Naive thymus-derived CD8-positive, alpha-beta T cell (primary cell): ENCODE results near the gene BZW2. TPM values are rescaled to one million over a fixed set of nuclear protein-coding genes. Genes with fewer than 3 reads are reported as not detected.

Experiments
- ATAC-seq, 2 donors: fragments of 150-1000 bp; cut with Tn5 transposase in 1 of 2; sonication (Bioruptor Pico), chemical (Tn5 transposase) in 1 of 2; 1 replicate in 1 of 2; 2 replicates in 1 of 2; pipeline ENCODE4 v1.10.0; 2021; ENCODE audit warnings: mild to moderate bottlenecking in 2 of 2, moderate library complexity in 2 of 2
- POLR2A ChIA-PET: fragments of 350-600 bp; sonication (Branson Sonifier 250); formaldehyde crosslinking; loops from one replicate; lab custom pipeline; 2021; ENCODE audit warnings: antibody characterized with exemption; lab: Charles Lee
- DNase-seq, 10 donors: peaks; one replicate each; pipeline versions ENCODE4 v3.0.0 to v3.0.0-alpha.2; 2020 to 2022
- H3K27ac Mint-ChIP-seq, 10 donors: one replicate each; pipeline ENCODE4 v1.8.0; 2020 to 2022; ENCODE audit warnings: mild to moderate bottlenecking in 10 of 10, mixed read lengths in 10 of 10, moderate library complexity in 4 of 10, inconsistent platforms in 1 of 10
- H3K27me3 Mint-ChIP-seq, 5 donors: one replicate each; pipeline ENCODE4 v1.8.0; 2021 to 2022; ENCODE audit warnings: mixed read lengths in 5 of 5
- H3K36me3 Mint-ChIP-seq, 3 donors: one replicate each; pipeline ENCODE4 v1.8.0; 2020 to 2022; ENCODE audit warnings: mixed read lengths in 3 of 3, mild to moderate bottlenecking in 2 of 3, inconsistent platforms in 1 of 3
- H3K4me1 Mint-ChIP-seq, 4 donors: one replicate each; pipeline ENCODE4 v1.8.0; 2021 to 2022; ENCODE audit warnings: mixed read lengths in 4 of 4
- H3K4me3 Mint-ChIP-seq, 10 donors: one replicate each; pipeline ENCODE4 v1.8.0; 2020 to 2022; ENCODE audit warnings: mild to moderate bottlenecking in 10 of 10, mixed read lengths in 10 of 10, moderate library complexity in 6 of 10, inconsistent platforms in 1 of 10
- H3K9me3 Mint-ChIP-seq, 9 donors: one replicate each; pipeline ENCODE4 v1.8.0; 2020 to 2022; ENCODE audit warnings: mixed read lengths in 9 of 9, mild to moderate bottlenecking in 3 of 9, inconsistent platforms in 1 of 9, moderate library complexity in 1 of 9
- polyA plus RNA-seq, 3 donors: library from polyadenylated mRNA; unstranded; fragments of 300-500 nt; fragmentation: Illumina TruSeq; gene quantifications; one replicate each; pipeline ENCODE4 v1.2.3, GENCODE V29; 2021
- total RNA-seq, 8 experiments: library from RNA in 2 of 8; stranded (reverse) in 2 of 8; gene quantifications; one replicate each; pipeline ENCODE4 v1.2.3 and lab custom pipeline; 2021 to 2026

Gene BZW2
- total and polyA plus RNA-seq, 5 experiments from 2014 or later: 33.4 to 83.4 (median 76.9) TPM

- H3K36me3 Mint-ChIP-seq: peaks cover 0 to 4% (median 2%) of the 10 kb centered on the region in 3 donors
- H3K9me3 Mint-ChIP-seq: no peaks in the 10 kb centered on the region
- no peak overlapping the region for H3K4me3 Mint-ChIP-seq
- no peak overlapping the region for H3K27ac Mint-ChIP-seq
- no peaks in the 10 kb centered on the region for H3K27me3 Mint-ChIP-seq
- H3K4me1 Mint-ChIP-seq: no peaks in the 10 kb centered on the region
- ATAC-seq (no peak), DNase-seq (no peak)
- POLR2A ChIA-PET: no interaction called here
Measured at GRCh38 chr7:16735020-16735419, 89.0 kb downstream of the BZW2 start.

- Mint-ChIP-seq H3K27me3 (no peaks in the 10 kb centered on the region), H3K4me1 (no peaks in the 10 kb centered on the region), H3K4me3 (no peak overlapping the region), H3K27ac (no peak overlapping the region), H3K36me3 (peaks cover 0 to 2% (median 0%) of the 10 kb centered on the region in 3 donors), H3K9me3 (no peaks in the 10 kb centered on the region)
- DNase-seq (no peak), ATAC-seq (no peak)
- POLR2A ChIA-PET: no interaction called here
Measured at GRCh38 chr7:16738011-16738688, 92.2 kb downstream of the BZW2 start.

- Mint-ChIP-seq H3K27me3 (peaks cover 0 to 5% (median 0%) of the 10 kb centered on the region in 5 donors), H3K4me1 (no peaks in the 10 kb centered on the region), H3K4me3 (no peak overlapping the region), H3K9me3 (no peaks in the 10 kb centered on the region), H3K27ac (no peak overlapping the region), H3K36me3 (no peaks in the 10 kb centered on the region)
- ATAC-seq: no peak
- POLR2A ChIA-PET: no interaction called here
- no peak for DNase-seq
Measured at GRCh38 chr7:16739863-16740622, 94.1 kb downstream of the BZW2 start.

GRCh38 chr7:16740623-16740953 lies 94.6 kb downstream of the BZW2 start:
- no peak for ATAC-seq
- no peaks in the 10 kb centered on the region for H3K4me1 Mint-ChIP-seq
- no peaks in the 10 kb centered on the region for H3K36me3 Mint-ChIP-seq
- H3K27ac Mint-ChIP-seq: no peak overlapping the region
- peaks cover 0 to 5% (median 0%) of the 10 kb centered on the region in 5 donors for H3K27me3 Mint-ChIP-seq
- DNase-seq: no peak
- no peak overlapping the region for H3K4me3 Mint-ChIP-seq
- H3K9me3 Mint-ChIP-seq: no peaks in the 10 kb centered on the region
- POLR2A ChIA-PET: no interaction called here

GRCh38 chr7:16740996-16741395 lies 95.0 kb downstream of the BZW2 start:
- no peaks in the 10 kb centered on the region for H3K9me3 Mint-ChIP-seq
- no peak for DNase-seq
- no peak overlapping the region for H3K4me3 Mint-ChIP-seq
- H3K27ac Mint-ChIP-seq: no peak overlapping the region
- H3K4me1 Mint-ChIP-seq: no peaks in the 10 kb centered on the region
- peaks cover 0 to 5% (median 0%) of the 10 kb centered on the region in 5 donors for H3K27me3 Mint-ChIP-seq
- H3K36me3 Mint-ChIP-seq: no peaks in the 10 kb centered on the region
- POLR2A ChIA-PET: no interaction called here
- no peak for ATAC-seq

- no peaks in the 10 kb centered on the region for H3K36me3 Mint-ChIP-seq
- no peak for DNase-seq
- no peak overlapping the region for H3K4me3 Mint-ChIP-seq
- H3K27me3 Mint-ChIP-seq: peaks cover 0 to 5% (median 0%) of the 10 kb centered on the region in 5 donors
- no peaks in the 10 kb centered on the region for H3K9me3 Mint-ChIP-seq
- H3K27ac Mint-ChIP-seq: no peak overlapping the region
- POLR2A ChIA-PET: no interaction called here
- no peaks in the 10 kb centered on the region for H3K4me1 Mint-ChIP-seq
- no peak for ATAC-seq
Measured at GRCh38 chr7:16741676-16742075, 95.7 kb downstream of the BZW2 start.

- H3K36me3 Mint-ChIP-seq: no peaks in the 10 kb centered on the region
- POLR2A ChIA-PET: no interaction called here
Measured at GRCh38 chr7:16742547-16742946, 96.6 kb downstream of the BZW2 start.

GRCh38 chr7:16743236-16743635 lies 97.3 kb downstream of the BZW2 start:
- Mint-ChIP-seq H3K4me3 (no peak overlapping the region), H3K9me3 (no peaks in the 10 kb centered on the region), H3K27ac (no peak overlapping the region), H3K36me3 (no peaks in the 10 kb centered on the region), H3K27me3 (peaks cover 0 to 8% (median 0%) of the 10 kb centered on the region in 5 donors), H3K4me1 (no peaks in the 10 kb centered on the region)
- POLR2A ChIA-PET: no interaction called here
- ATAC-seq (no peak), DNase-seq (no peak)

More at GRCh38 chr7:16742547-16742946, 96.6 kb downstream of the BZW2 start:
- Mint-ChIP-seq H3K9me3 (no peaks in the 10 kb centered on the region), H3K4me3 (no peak overlapping the region), H3K27me3 (peaks cover 0 to 5% (median 0%) of the 10 kb centered on the region in 5 donors), H3K4me1 (no peaks in the 10 kb centered on the region), H3K27ac (no peak overlapping the region)
- no peak for ATAC-seq
- DNase-seq: no peak

GRCh38 chr7:16744518-16745250 lies 98.7 kb downstream of the BZW2 start:
- no peaks in the 10 kb centered on the region for H3K4me1 Mint-ChIP-seq
- peaks cover 0 to 8% (median 0%) of the 10 kb centered on the region in 5 donors for H3K27me3 Mint-ChIP-seq
- no peak overlapping the region for H3K4me3 Mint-ChIP-seq
- POLR2A ChIA-PET: no interaction called here
- ATAC-seq (no peak), DNase-seq (no peak)
- peak overlapping the region in 1 of 10 donors; percentile 76 for H3K27ac Mint-ChIP-seq
- H3K36me3 Mint-ChIP-seq: no peaks in the 10 kb centered on the region
- H3K9me3 Mint-ChIP-seq: no peaks in the 10 kb centered on the region

- Mint-ChIP-seq H3K27ac (no peak overlapping the region), H3K27me3 (peaks cover 0 to 8% (median 0%) of the 10 kb centered on the region in 5 donors), H3K36me3 (no peaks in the 10 kb centered on the region), H3K9me3 (no peaks in the 10 kb centered on the region), H3K4me1 (no peaks in the 10 kb centered on the region), H3K4me3 (no peak overlapping the region)
- no peak for ATAC-seq
- POLR2A ChIA-PET: no interaction called here
- no peak for DNase-seq
Measured at GRCh38 chr7:16745645-16746044, 99.7 kb downstream of the BZW2 start.

GRCh38 chr7:16747102-16747501 lies 101.1 kb downstream of the BZW2 start:
- Mint-ChIP-seq H3K36me3 (peaks cover 0 to 3% (median 0%) of the 10 kb centered on the region in 3 donors), H3K4me1 (no peaks in the 10 kb centered on the region), H3K4me3 (no peak overlapping the region), H3K27ac (no peak overlapping the region), H3K9me3 (no peaks in the 10 kb centered on the region), H3K27me3 (peaks cover 0 to 14% (median 0%) of the 10 kb centered on the region in 5 donors)
- ATAC-seq (no peak), DNase-seq (no peak)
- POLR2A ChIA-PET: no interaction called here

GRCh38 chr7:16753102-16753931 lies 107.3 kb downstream of the BZW2 start, which contains the start of gene TSPAN13:
Gene TSPAN13, plus strand, starts transcription at chr7:16753755. Its CDS starts 213 bp downstream, at chr7:16753968.
- peaks cover 10 to 33% (median 21%) of the 10 kb centered on the region in 5 donors for H3K27me3 Mint-ChIP-seq

More at GRCh38 chr7:16753102-16753931, 107.3 kb downstream of the BZW2 start, which contains the start of gene TSPAN13:
- DNase-seq: peak; percentile 3 to 69 (median 20)
- Mint-ChIP-seq H3K36me3 (peaks cover 0 to 3% (median 0%) of the 10 kb centered on the region in 3 donors), H3K9me3 (no peaks in the 10 kb centered on the region), H3K4me1 (peaks cover 6 to 35% (median 12%) of the 10 kb centered on the region in 4 donors), H3K4me3 (peak within 1 kb of the TSS; percentile 73 to 93 (median 86)), H3K27ac (peak within 1 kb of the TSS in 5 of 10 donors; percentile 0 to 89 (median 13))
- ATAC-seq: peak; percentile 68 to 89
- POLR2A ChIA-PET: no interaction called here
